GM12878 (cell line): ENCODE results near the gene CASP8. TPM values are rescaled to one million over a fixed set of nuclear protein-coding genes. Genes with fewer than 3 reads are reported as not detected.

Experiments
- ATAC-seq: fragments of 200-7000 bp; cut with Tn5 transposase; 3 replicates; pipeline ENCODE4 v1.9.1; 2020; ENCODE audit warnings: mild to moderate bottlenecking, moderate library complexity
- BruUV-seq: library from RNA; stranded (reverse); fragments of 400-500 nt; replicated peaks from 2 replicates; lab custom pipeline; 2021; lab: Mats Ljungman, UMichigan
- CTCF ChIA-PET: fragments of 300-600 bp; sonication (Branson Sonifier 250); formaldehyde crosslinking; extraction: SDS; loops from one replicate; lab custom pipeline; 2021; ENCODE audit warnings: inconsistent platforms; lab: Yijun Ruan, JAX
- POLR2A ChIA-PET: fragments of 350-600 bp; formaldehyde crosslinking; extraction: SDS; loops from one replicate; lab custom pipeline; 2021; ENCODE audit warnings: inconsistent platforms; lab: Charles Lee
- RAD21 ChIA-PET: fragments of 300-600 bp; sonication (Branson Sonifier 250); formaldehyde crosslinking; loops from one replicate; lab custom pipeline; 2023; ENCODE audit warnings: antibody characterized with exemption; ENCODE audit not compliant: unreplicated experiment; lab: Charles Lee
- SMC1A ChIA-PET: fragments of 300-600 bp; sonication (Branson Sonifier 250); formaldehyde crosslinking; loops from one replicate; lab custom pipeline; 2023; ENCODE audit not compliant: unreplicated experiment, uncharacterized antibody; lab: Charles Lee
- DNase-seq: peaks from one replicate; pipeline ENCODE4 v3.0.0-alpha.2; 2011; ENCODE audit warnings: low read depth, low spot score
- FAIRE-seq: peaks from 3 replicates; lab custom pipeline; 2011; peaks lifted over from hg19 to GRCh38; lab: Jason Lieb, UNC
- H2AFZ ChIP-seq: 2 replicates; pipeline ENCODE4 v1.6.0; 2011; ENCODE audit warnings: low read depth, low read length, control low read depth; ENCODE audit not compliant: control insufficient read depth
- H3K27ac ChIP-seq: 2 replicates; pipeline ENCODE4 v1.5.1; 2011; ENCODE audit warnings: control low read depth; ENCODE audit not compliant: control insufficient read depth, insufficient read depth
- H3K27me3 ChIP-seq, 2 experiments: replicated peaks in 1 of 2; 2 replicates each; pipeline versions ENCODE4 v1.6.0 to v1.6.1; 2011; ENCODE audit warnings: low read length in 1 of 2; ENCODE audit not compliant: control insufficient read depth in 2 of 2, insufficient read depth in 2 of 2
- H3K36me3 ChIP-seq, 2 experiments: 2 replicates each; pipeline ENCODE4 v1.5.1; 2011; ENCODE audit warnings: low read length in 1 of 2; ENCODE audit not compliant: control insufficient read depth in 2 of 2, insufficient read depth in 2 of 2
- H3K4me1 ChIP-seq: 2 replicates; pipeline ENCODE4 v1.6.1; 2011; ENCODE audit warnings: mild to moderate bottlenecking, low read length, moderate library complexity, mixed read lengths; ENCODE audit not compliant: control insufficient read depth, insufficient read depth
- H3K4me2 ChIP-seq: 2 replicates; pipeline ENCODE4 v1.6.0; 2011; ENCODE audit warnings: control low read depth; ENCODE audit not compliant: control insufficient read depth, insufficient read depth
- H3K4me3 ChIP-seq: fragments of 200-600 bp; sonication (generic); 2 replicates; pipeline ENCODE4 v1.5.1; 2016
- H3K79me2 ChIP-seq: 2 replicates; pipeline ENCODE4 v1.6.0; 2011; ENCODE audit warnings: low read length; ENCODE audit not compliant: control insufficient read depth, insufficient read depth
- H3K9ac ChIP-seq: 2 replicates; pipeline ENCODE4 v1.8.0; 2011; ENCODE audit warnings: low read length, control low read depth, mixed read lengths; ENCODE audit not compliant: control insufficient read depth, insufficient read depth
- H3K9me3 ChIP-seq: replicated peaks from 3 replicates; pipeline ENCODE4 v1.5.1; 2011; ENCODE audit warnings: mild to moderate bottlenecking, low read length; ENCODE audit not compliant: control insufficient read depth, insufficient read depth
- H4K20me1 ChIP-seq: 2 replicates; pipeline ENCODE4 v1.6.0; 2011; ENCODE audit not compliant: control insufficient read depth, insufficient read depth
- BHLHE40 ChIP-seq, 2 experiments: fragments of 450-650 bp in 1 of 2; IDR thresholded peaks; 2 replicates each; pipeline ENCODE4 v1.6.1; 2011 to 2017; ENCODE audit warnings: low read depth in 2 of 2, borderline replicate concordance in 1 of 2, improper control_type of control experiment in 1 of 2, low read length in 1 of 2, mild to moderate bottlenecking in 1 of 2
- IKZF1 ChIP-seq: fragments of 450-650 bp; conservative IDR thresholded peaks from 2 replicates; pipeline ENCODE4 v1.6.1; 2017; ENCODE audit warnings: antibody characterized with exemption, mild to moderate bottlenecking
- MLLT1 ChIP-seq: fragments of 450-650 bp; IDR thresholded peaks from 2 replicates; pipeline ENCODE4 v1.6.1; 2016; ENCODE audit warnings: mild to moderate bottlenecking
- MYC ChIP-seq: IDR thresholded peaks from 2 replicates; pipeline ENCODE4 v1.6.1; 2011; ENCODE audit warnings: mild to moderate bottlenecking, low read length, moderate library complexity, inconsistent platforms; ENCODE audit not compliant: insufficient read depth, insufficient replicate concordance, insufficient read length, severe bottlenecking
- NBN ChIP-seq: fragments of 450-650 bp; IDR thresholded peaks from 2 replicates; pipeline ENCODE4 v1.6.1; 2016
- NFYA ChIP-seq: IDR thresholded peaks from 2 replicates; pipeline ENCODE4 v1.6.1; 2011; ENCODE audit warnings: low read depth, mild to moderate bottlenecking, low read length, improper control_type of control experiment, borderline replicate concordance
- ZBED1 ChIP-seq: IDR thresholded peaks from 2 replicates; pipeline ENCODE4 v1.6.1; 2016; ENCODE audit warnings: borderline replicate concordance
- WGBS: methylation state at CpG from one replicate; pipeline ENCODE4 v1.1.6; 2016; ENCODE audit warnings: low lambda C conversion rate; ENCODE audit not compliant: insufficient replicate concordance, insufficient coverage; ENCODE audit errors: missing lambda C conversion rate; 5-methylcytosine and 5-hydroxymethylcytosine counted together
- in situ Hi-C: fragments of 300-500 bp; cut with MboI; formaldehyde crosslinking; loops from 9 replicates; pipeline ENCODE4 v1.14.3; 2018; ENCODE audit warnings: mixed read lengths
- intact Hi-C: fragments of 100-400 bp; cut with micrococcal nuclease; formaldehyde crosslinking; loops from one replicate; pipeline ENCODE4 v1.14.2; 2022; ENCODE audit not compliant: unreplicated experiment
- polyA plus RNA-seq, 11 experiments: library from polyadenylated mRNA; depleted of rRNA in 4 of 11; unstranded in 6 of 11; stranded (reverse) in 5 of 11; fragments of >200 nt; fragmentation: Nextera tagmentation in 4 of 11; fragmentation: Illumina TruSeq in 1 of 11; extraction: Ambion mirVana in 4 of 11; extraction: Trizol in 1 of 11; gene quantifications; 1 replicate in 1 of 11; 2 replicates in 10 of 11; pipeline versions ENCODE4 v1.2.1 to v1.2.3, GENCODE V29; 2011 to 2016; ENCODE audit warnings: inconsistent platforms in 2 of 11, missing spikeins in 2 of 11, low read depth in 1 of 11
- total RNA-seq, 4 experiments: library from RNA; depleted of rRNA in 3 of 4; stranded (reverse); fragments of >200 nt in 3 of 4; fragmentation: Illumina TruSeq in 1 of 4; extraction: Trizol in 1 of 4; gene quantifications; 2 replicates each; pipeline versions ENCODE4 v1.2.1 to v1.2.3, GENCODE V29; 2013 to 2021

The CASP8 gene
- total and polyA plus RNA-seq, 10 of the 15 experiments (the other 5 are each of a cell fraction or from before 2014, with no cell fraction given), result 18.6 to 54.1 (median 39.9) TPM

GRCh38 chr2:201233812-201234662 is 26.3 kb upstream of the CASP8 start:
- Histone ChIP-seq H2AFZ (peak overlapping the region; percentile 75), H3K9ac (peak overlapping the region; percentile 62), H3K27ac (peak overlapping the region; percentile 88), H3K79me2 (peaks cover 35% of the 10 kb centered on the region), H3K4me3 (peak overlapping the region; percentile 96), H3K36me3 (peaks cover 0 to 6% of the 10 kb centered on the region in 2 experiments; a peak in 2 of 4 replicates), H3K9me3 (no peaks in the 10 kb centered on the region), H3K27me3 (no peaks in the 10 kb centered on the region), H3K4me1 (peaks cover 11% of the 10 kb centered on the region), H4K20me1 (no peaks in the 10 kb centered on the region), H3K4me2 (peak overlapping the region; percentile 67)
- CTCF ChIA-PET, result interaction anchor here (0.7 to 4.6 kb wide), 31 partner anchors 8 to 546 kb away, joined by 3 to 390 read pairs (median 17); partner anchors contain the start of genes ALS2, CASP10, CASP8 and CLK1
- TSS peak; percentile 83 for BruUV-seq
- peak; percentile 35 for ATAC-seq
- no peak for DNase-seq
- in situ Hi-C loops, result loop anchor here (5.0 kb wide), 1 partner anchor 327 kb away; no protein-coding TSS in a partner anchor
- RAD21 ChIA-PET, result interaction anchor here (0.7 to 4.6 kb wide), 26 partner anchors 9 to 420 kb away, joined by 3 to 279 read pairs (median 18); partner anchors contain the start of genes CASP10, CASP8, NIF3L1 and PPIL3
- intact Hi-C loops, result loop anchor here (2.0 to 10.0 kb wide), 8 partner anchors 107 to 941 kb away; partner anchors contain the start of genes ALS2, NIF3L1, ORC2 and PPIL3
- under 1% methylated on average over 21 of the region's 21 CpGs for WGBS
- SMC1A ChIA-PET, result interaction anchor here (0.6 to 4.6 kb wide), 31 partner anchors 9 to 1004 kb away, joined by 3 to 285 read pairs (median 6); partner anchors contain the start of genes CASP10, CASP8, FLACC1 and NIF3L1
- TF ChIP-seq NFYA, result no peak
- TF ChIP-seq ZBED1, result no peak
- TF ChIP-seq MLLT1, result peak; percentile 95
- TF ChIP-seq NBN, result peak; percentile 16; the same call in 1 of the 2 replicates
- 0 out of 2 replicates have a peak, but pooled peaks have one; percentile 10 for TF ChIP-seq IKZF1
- TF ChIP-seq BHLHE40 (IDR thresholded peaks at IDR 0.05; ENCODE audit: borderline replicate concordance in 1 of 2, low read depth in 2 of 2, low read length in 1 of 2), result peak; percentile 70 to 88
- TF ChIP-seq MYC, result no peak
- POLR2A ChIA-PET, result interaction anchor here (0.6 to 3.2 kb wide), 18 partner anchors 11 to 767 kb away, joined by 3 to 69 read pairs (median 4); partner anchors contain the start of genes CASP10, CASP8, CLK1 and STRADB
- FAIRE-seq, result no peak
